K562 (cell line): ENCODE data around the gene AKT2. TPM values are rescaled to one million over a fixed set of nuclear protein-coding genes. Genes with fewer than 3 reads are reported as not detected.

ENCODE experiments used
- KAT8 ChIP-seq: fragments of 450-650 bp; IDR thresholded peaks from 2 replicates; pipeline ENCODE4 v1.6.1; 2016; ENCODE audit warnings: low read depth, mild to moderate bottlenecking
- MXI1 ChIP-seq: IDR thresholded peaks from 2 replicates; pipeline ENCODE4 v1.6.1; 2011; ENCODE audit warnings: low read depth, mild to moderate bottlenecking, improper control_type of control experiment, low read length
- PTRF ChIP-seq: fragments of 450-650 bp; IDR thresholded peaks from 2 replicates; pipeline ENCODE4 v1.6.1; 2016; ENCODE audit warnings: mild to moderate bottlenecking, missing genetic modification characterization, missing compliant biosample characterization
- SAFB2 ChIP-seq: fragments of 200-400 bp; formaldehyde crosslinking; IDR thresholded peaks from 2 replicates; pipeline ENCODE4 v1.6.1; 2018; ENCODE audit warnings: borderline replicate concordance, low read length, low read depth, moderate library complexity; ENCODE audit not compliant: severe bottlenecking
- SIX5 ChIP-seq, 2 experiments: IDR thresholded peaks; 2 replicates each; pipeline ENCODE4 v1.6.1; 2011; ENCODE audit warnings: low read length in 2 of 2, borderline replicate concordance in 1 of 2, low read depth in 1 of 2, mild to moderate bottlenecking in 1 of 2, moderate library complexity in 1 of 2; ENCODE audit not compliant: insufficient read depth in 1 of 2
- SP2 ChIP-seq: IDR thresholded peaks from 2 replicates; pipeline ENCODE4 v1.6.1; 2011; ENCODE audit warnings: mild to moderate bottlenecking, low read depth, low read length, moderate library complexity; ENCODE audit not compliant: poor library complexity, severe bottlenecking; ENCODE audit errors: extremely low read depth
- TCF7L2 ChIP-seq: fragments of 150-350 bp; IDR thresholded peaks from 2 replicates; pipeline ENCODE4 v1.6.1; 2016; ENCODE audit warnings: low read depth, mild to moderate bottlenecking, low read length, moderate library complexity
- TGIF2 ChIP-seq: sonication (generic); formaldehyde crosslinking; IDR thresholded peaks from 2 replicates; pipeline ENCODE4 v1.8.1; 2022; ENCODE audit warnings: mild to moderate bottlenecking, missing genetic modification reagents, moderate library complexity
- ZC3H11A ChIP-seq: IDR thresholded peaks from 2 replicates; pipeline ENCODE4 v1.6.1; 2012; ENCODE audit warnings: low read depth, low read length, improper control_type of control experiment
- ZNF24 ChIP-seq: fragments of 450-650 bp; IDR thresholded peaks from 2 replicates; pipeline ENCODE4 v1.6.1; 2016
- ZNF263 ChIP-seq: sonication (generic); formaldehyde crosslinking; IDR thresholded peaks from 2 replicates; pipeline ENCODE4 v1.8.0; 2022; ENCODE audit warnings: mild to moderate bottlenecking, missing genetic modification reagents, borderline replicate concordance
- ZNF778 ChIP-seq: fragments of 450-650 bp; formaldehyde crosslinking; IDR thresholded peaks from 2 replicates; pipeline ENCODE4 v1.4.0; 2020; ENCODE audit warnings: mild to moderate bottlenecking, moderate library complexity
- polyA plus RNA-seq, 8 experiments: library from polyadenylated mRNA; depleted of rRNA in 4 of 8; stranded (reverse) in 5 of 8; unstranded in 3 of 8; fragments of >200 nt; fragmentation: Nextera tagmentation in 2 of 8; fragmentation: Illumina TruSeq in 1 of 8; extraction: Ambion mirVana in 2 of 8; extraction: Trizol in 1 of 8; gene quantifications; 2 replicates each; pipeline versions ENCODE4 v1.2.1 to v1.2.3, GENCODE V29; 2011 to 2014; ENCODE audit warnings: inconsistent platforms in 1 of 8, missing spikeins in 1 of 8
- total RNA-seq, 7 experiments: library from RNA; depleted of rRNA in 6 of 7; stranded (reverse); fragments of >200 nt in 6 of 7; fragmentation: Illumina TruSeq in 2 of 7; extraction: Trizol in 2 of 7; gene quantifications; 2 replicates each; pipeline versions ENCODE4 v1.2.1 to v1.2.3, GENCODE V29; 2011 to 2021; ENCODE audit warnings: low replicate concordance in 1 of 7
- TF ChIP-seq, protein P1 (sequence below): fragments of 450-650 bp; IDR thresholded peaks from 2 replicates; pipeline ENCODE4 v1.6.1; 2018; ENCODE audit warnings: mild to moderate bottlenecking, low read depth; ENCODE audit not compliant: partially characterized antibody
- TF ChIP-seq, protein P2 (sequence below): fragments of 450-650 bp; IDR thresholded peaks from 2 replicates; pipeline ENCODE4 v1.6.1; 2016; ENCODE audit warnings: antibody characterized with exemption

AKT2 gene
- total and polyA plus RNA-seq, 9 of the 15 experiments (the other 6 are each of a cell fraction or from before 2014, with no cell fraction given) = 1.1 to 132 (median 67.7) TPM

DNA sequence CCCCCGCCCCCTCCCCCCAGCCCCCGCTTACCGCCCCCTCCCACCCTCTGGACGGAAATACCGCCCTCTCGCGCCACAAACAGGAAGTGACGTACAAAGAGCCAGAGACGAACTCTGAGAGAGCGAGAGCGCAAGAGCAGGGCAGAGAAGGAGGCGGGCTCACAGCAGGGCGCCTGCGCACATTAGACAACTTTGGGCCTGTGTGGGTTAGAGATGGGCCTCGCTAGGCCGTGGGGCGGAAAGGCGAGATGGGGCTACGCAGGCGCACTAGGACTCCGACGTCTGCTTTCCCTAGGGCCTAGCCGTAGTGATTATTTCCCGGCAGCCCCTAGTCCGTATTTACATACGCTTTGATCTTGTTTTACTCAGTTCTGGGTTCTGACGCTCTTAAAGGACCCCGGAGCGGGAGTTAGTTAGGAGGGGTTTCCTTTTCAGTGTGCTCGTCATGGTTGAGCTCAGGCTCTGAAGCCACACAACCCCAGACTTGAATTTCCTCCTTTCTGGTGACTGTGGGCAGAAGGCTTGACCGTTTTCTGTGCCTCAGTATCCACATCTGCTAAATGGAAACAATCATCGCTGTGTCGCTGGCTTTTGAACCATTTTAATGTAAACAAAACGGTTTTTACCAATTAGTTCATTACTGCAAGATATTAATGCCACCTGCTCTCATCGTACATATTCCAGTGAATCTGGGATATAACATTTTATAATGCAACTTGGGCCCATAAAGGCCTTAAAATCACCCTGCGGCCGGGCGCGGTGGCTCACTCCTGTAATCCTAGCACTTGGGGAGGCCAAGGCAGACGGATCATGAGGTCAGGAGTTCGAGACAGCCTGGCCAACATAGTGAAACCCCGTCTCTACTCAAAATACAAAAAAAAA lies 449 bp upstream of the AKT2 start (continued):
- TF ChIP-seq, protein P1, sequence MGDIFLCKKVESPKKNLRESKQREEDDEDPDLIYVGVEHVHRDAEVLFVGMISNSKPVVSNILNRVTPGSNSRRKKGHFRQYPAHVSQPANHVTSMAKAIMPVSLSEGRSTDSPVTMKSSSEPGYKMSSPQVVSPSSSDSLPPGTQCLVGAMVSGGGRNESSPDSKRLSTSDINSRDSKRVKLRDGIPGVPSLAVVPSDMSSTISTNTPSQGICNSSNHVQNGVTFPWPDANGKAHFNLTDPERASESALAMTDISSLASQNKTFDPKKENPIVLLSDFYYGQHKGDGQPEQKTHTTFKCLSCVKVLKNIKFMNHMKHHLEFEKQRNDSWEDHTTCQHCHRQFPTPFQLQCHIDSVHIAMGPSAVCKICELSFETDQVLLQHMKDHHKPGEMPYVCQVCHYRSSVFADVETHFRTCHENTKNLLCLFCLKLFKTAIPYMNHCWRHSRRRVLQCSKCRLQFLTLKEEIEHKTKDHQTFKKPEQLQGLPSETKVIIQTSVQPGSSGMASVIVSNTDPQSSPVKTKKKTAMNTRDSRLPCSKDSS = no peak
- TF ChIP-seq ZNF778 = no peak
- TF ChIP-seq PTRF = no peak
- no peak for TF ChIP-seq KAT8
- no peak for TF ChIP-seq SAFB2
- TF ChIP-seq TCF7L2 = peak; percentile 82
- no peak for TF ChIP-seq ZNF263
- TF ChIP-seq MXI1 = 0 out of 2 replicates have a peak, but pooled peaks have one; percentile 48
- no peak for TF ChIP-seq SIX5 (IDR thresholded peaks at IDR 0.05; ENCODE audit: borderline replicate concordance in 1 of 2, insufficient read depth in 1 of 2, low read depth in 1 of 2, low read length in 2 of 2)
- TF ChIP-seq ZC3H11A = no peak
- no peak for TF ChIP-seq SP2
- TF ChIP-seq TGIF2 = no peak
- TF ChIP-seq, protein P2, sequence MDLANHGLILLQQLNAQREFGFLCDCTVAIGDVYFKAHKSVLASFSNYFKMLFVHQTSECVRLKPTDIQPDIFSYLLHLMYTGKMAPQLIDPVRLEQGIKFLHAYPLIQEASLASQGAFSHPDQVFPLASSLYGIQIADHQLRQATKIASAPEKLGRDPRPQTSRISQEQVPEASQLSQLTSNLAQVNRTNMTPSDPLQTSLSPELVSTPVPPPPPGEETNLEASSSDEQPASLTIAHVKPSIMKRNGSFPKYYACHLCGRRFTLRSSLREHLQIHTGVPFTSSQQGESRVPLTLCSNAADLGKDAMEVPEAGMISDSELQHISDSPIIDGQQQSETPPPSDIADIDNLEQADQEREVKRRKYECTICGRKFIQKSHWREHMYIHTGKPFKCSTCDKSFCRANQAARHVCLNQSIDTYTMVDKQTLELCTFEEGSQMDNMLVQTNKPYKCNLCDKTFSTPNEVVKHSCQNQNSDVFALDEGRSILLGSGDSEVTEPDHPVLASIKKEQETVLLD = peak; percentile 92
- TF ChIP-seq ZNF24 = peak; percentile 60
